Measurements from ENCODE around the gene IGF2BP2. TPM values are rescaled to one million over a fixed set of nuclear protein-coding genes. Genes with fewer than 3 reads are reported as not detected.

Gene IGF2BP2
- total RNA-seq, 2 donors from 2014 or later: 11.0 to 19.2 TPM

GRCh38 chr3:185740133-185740532 is 84.7 kb downstream of the IGF2BP2 start:
- Histone ChIP-seq H3K4me1 (peaks cover 0 to 2% of the 10 kb centered on the region in 2 donors), H3K4me3 (no peak overlapping the region), H3K27me3 (no peaks in the 10 kb centered on the region), H3K9me3 (no peaks in the 10 kb centered on the region), H3K36me3 (no peaks in the 10 kb centered on the region), H3K27ac (no peak overlapping the region)
- TF ChIP-seq CTCF (IDR thresholded peaks at IDR 0.05): no peak
- no peak for DNase-seq (ENCODE audit: low spot score)

GRCh38 chr3:185739264-185739701 is 85.6 kb downstream of the IGF2BP2 start:
- Histone ChIP-seq H3K27ac (no peak overlapping the region), H3K4me3 (no peak overlapping the region), H3K4me1 (no peaks in the 10 kb centered on the region), H3K9me3 (no peaks in the 10 kb centered on the region), H3K27me3 (no peaks in the 10 kb centered on the region), H3K36me3 (no peaks in the 10 kb centered on the region)
- DNase-seq (ENCODE audit: low spot score): no peak
- TF ChIP-seq CTCF (IDR thresholded peaks at IDR 0.05): no peak

GRCh38 chr3:185737740-185738680 is 86.8 kb downstream of the IGF2BP2 start:
- Histone ChIP-seq H3K4me1 (no peaks in the 10 kb centered on the region), H3K4me3 (no peak overlapping the region), H3K27me3 (no peaks in the 10 kb centered on the region), H3K36me3 (no peaks in the 10 kb centered on the region), H3K27ac (no peak overlapping the region), H3K9me3 (no peaks in the 10 kb centered on the region)
- DNase-seq (ENCODE audit: low spot score): no peak
- no peak for TF ChIP-seq CTCF (IDR thresholded peaks at IDR 0.05)

GRCh38 chr3:185737020-185737419 is 87.8 kb downstream of the IGF2BP2 start:
- H3K9me3 ChIP-seq: no peaks in the 10 kb centered on the region
- no peaks in the 10 kb centered on the region for H3K36me3 ChIP-seq
- H3K4me3 ChIP-seq: no peak overlapping the region
- DNase-seq (ENCODE audit: low spot score): no peak
- no peak for TF ChIP-seq CTCF (IDR thresholded peaks at IDR 0.05)
- no peak overlapping the region for H3K27ac ChIP-seq
- H3K27me3 ChIP-seq: no peaks in the 10 kb centered on the region
- H3K4me1 ChIP-seq: no peaks in the 10 kb centered on the region

- Histone ChIP-seq H3K4me1 (no peaks in the 10 kb centered on the region), H3K27ac (no peak overlapping the region), H3K9me3 (no peaks in the 10 kb centered on the region), H3K4me3 (no peak overlapping the region), H3K36me3 (no peaks in the 10 kb centered on the region), H3K27me3 (no peaks in the 10 kb centered on the region)
- TF ChIP-seq CTCF (IDR thresholded peaks at IDR 0.05): no peak
- no peak for DNase-seq (ENCODE audit: low spot score)
These were observed 90.1 kb downstream of the IGF2BP2 start for GRCh38 chr3:185734725-185735096.
